Parathyroid adenoma (tissue), 2 donors: Measurements from ENCODE around the gene CD27.
"Not testable (repeated sequence)": the region's sequence is repeated elsewhere in the genome, so short reads cannot be mapped to it uniquely, and the experiment has no call there.

Source experiments
- H2AFZ ChIP-seq: fragments of 300-600 bp; sonication (generic); one replicate; pipeline ENCODE4 v1.7.0; 2017; ENCODE audit warnings: antibody characterized with exemption, mild to moderate bottlenecking
- H3K27ac ChIP-seq: fragments of 300-600 bp; sonication (generic); one replicate; pipeline ENCODE4 v1.7.0; 2017
- H3K27me3 ChIP-seq: fragments of 300-600 bp; sonication (generic); one replicate; pipeline ENCODE4 v1.7.0; 2017; ENCODE audit warnings: low read length; ENCODE audit not compliant: control insufficient read depth, insufficient read depth
- H3K36me3 ChIP-seq: fragments of 300-600 bp; sonication (generic); one replicate; pipeline ENCODE4 v1.7.0; 2017; ENCODE audit warnings: low read length; ENCODE audit not compliant: control insufficient read depth, insufficient read depth
- H3K4me1 ChIP-seq: fragments of 300-600 bp; sonication (generic); one replicate; pipeline ENCODE4 v1.7.0; 2017; ENCODE audit warnings: control low read depth
- H3K4me2 ChIP-seq: fragments of 300-600 bp; sonication (generic); one replicate; pipeline ENCODE4 v1.7.0; 2017; ENCODE audit warnings: low read length
- H3K4me3 ChIP-seq: fragments of 300-600 bp; sonication (generic); one replicate; pipeline ENCODE4 v1.7.0; 2017; ENCODE audit warnings: low read depth, low read length
- H3K79me2 ChIP-seq: fragments of 300-600 bp; sonication (generic); one replicate; pipeline ENCODE4 v1.7.0; 2017; ENCODE audit warnings: control low read depth
- H3K9ac ChIP-seq: fragments of 300-600 bp; sonication (generic); one replicate; pipeline ENCODE4 v1.7.0; 2017; ENCODE audit warnings: mild to moderate bottlenecking
- H3K9me3 ChIP-seq: fragments of 300-600 bp; sonication (generic); one replicate; pipeline ENCODE4 v1.7.0; 2017; ENCODE audit warnings: low read length; ENCODE audit not compliant: control insufficient read depth
- CTCF ChIP-seq: fragments of 300-600 bp; sonication (generic); IDR thresholded peaks from one replicate; pipeline ENCODE4 v1.7.0; 2017; ENCODE audit warnings: antibody characterized with exemption, mild to moderate bottlenecking
- donor health status: primary hyperparathyroidism.

The CD27 gene

GRCh38 chr12:6493497-6494257 lies 48.9 kb downstream of the CD27 start, which contains the start of gene NCAPD2:
NCAPD2 (plus strand) TSS chr12:6494102; CDS start chr12:6495099, 997 bp downstream.
- Histone ChIP-seq H3K36me3 (no peaks in the 10 kb centered on the region), H3K27ac (peak within 1 kb of the TSS; percentile 95), H2AFZ (peak within 1 kb of the TSS; percentile 99), H3K4me1 (peaks cover 11% of the 10 kb centered on the region), H3K4me2 (peak within 1 kb of the TSS; percentile 94), H3K9ac (peak within 1 kb of the TSS; percentile 33), H3K79me2 (peaks cover 27% of the 10 kb centered on the region), H3K4me3 (peak within 1 kb of the TSS; percentile 94), H3K9me3 (no peaks in the 10 kb centered on the region), H3K27me3 (no peaks in the 10 kb centered on the region)
- TF ChIP-seq CTCF: peak; percentile 54

- H3K4me3 ChIP-seq: peak overlapping the region; percentile 94
- peak overlapping the region; percentile 95 for H3K27ac ChIP-seq
- H3K4me2 ChIP-seq: peak overlapping the region; percentile 79
- no peaks in the 10 kb centered on the region for H3K27me3 ChIP-seq
- no peaks in the 10 kb centered on the region for H3K36me3 ChIP-seq
- H3K79me2 ChIP-seq: peaks cover 27% of the 10 kb centered on the region
- H3K9me3 ChIP-seq: no peaks in the 10 kb centered on the region
- H2AFZ ChIP-seq: peak overlapping the region; percentile 72
- H3K9ac ChIP-seq: no peak overlapping the region
- peaks cover 11% of the 10 kb centered on the region for H3K4me1 ChIP-seq
- no peak for TF ChIP-seq CTCF
These were observed 49.5 kb downstream of the CD27 start for GRCh38 chr12:6494258-6494743.

- Histone ChIP-seq H2AFZ (no peak overlapping the region), H3K79me2 (peaks cover 30% of the 10 kb centered on the region), H3K4me3 (peak overlapping the region; percentile 94), H3K4me2 (peak overlapping the region; percentile 79), H3K9me3 (no peaks in the 10 kb centered on the region), H3K9ac (no peak overlapping the region), H3K27ac (no peak overlapping the region), H3K27me3 (no peaks in the 10 kb centered on the region), H3K4me1 (peaks cover 11% of the 10 kb centered on the region), H3K36me3 (no peaks in the 10 kb centered on the region)
- no peak for TF ChIP-seq CTCF
These were observed 50.2 kb downstream of the CD27 start for GRCh38 chr12:6494968-6495367.

GRCh38 chr12:6497291-6497690 lies 52.5 kb downstream of the CD27 start:
- H2AFZ ChIP-seq, H3K9ac ChIP-seq, H3K9me3 ChIP-seq, H3K4me2 ChIP-seq, H3K27ac ChIP-seq, H3K27me3 ChIP-seq, H3K36me3 ChIP-seq, H3K4me3 ChIP-seq: not testable (repeated sequence)
- Histone ChIP-seq H3K4me1 (peaks cover 11% of the 10 kb centered on the region), H3K79me2 (peaks cover 30% of the 10 kb centered on the region)

GRCh38 chr12:6500466-6500865 lies 55.7 kb downstream of the CD27 start:
- TF ChIP-seq CTCF: no peak
- no peak overlapping the region for H3K27ac ChIP-seq
- no peak overlapping the region for H3K9ac ChIP-seq
- H3K79me2 ChIP-seq: peaks cover 24% of the 10 kb centered on the region
- H2AFZ ChIP-seq: no peak overlapping the region
- H3K27me3 ChIP-seq: no peaks in the 10 kb centered on the region
- no peaks in the 10 kb centered on the region for H3K36me3 ChIP-seq
- H3K4me1 ChIP-seq: no peaks in the 10 kb centered on the region
- no peak overlapping the region for H3K4me2 ChIP-seq
- no peak overlapping the region for H3K4me3 ChIP-seq
- H3K9me3 ChIP-seq: no peaks in the 10 kb centered on the region
